G401 (cell line): ENCODE measurements around the gene TOMM40L. TPM values are rescaled to one million over a fixed set of nuclear protein-coding genes. Genes with fewer than 3 reads are reported as not detected.
"Not testable (repeated sequence)": the region's sequence is repeated elsewhere in the genome, so short reads cannot be mapped to it uniquely, and the experiment has no call there.

Experiments used
- DNase-seq: peaks from one replicate; pipeline ENCODE4 v3.0.0-alpha.2; 2015; ENCODE audit warnings: low spot score
- in situ Hi-C: cut with HindIII; loops from 2 replicates; pipeline ENCODE4 v1.10.0; 2016; ENCODE audit warnings: low sequenced_read_pairs, mixed read lengths
- total RNA-seq: library from RNA; depleted of rRNA; stranded (reverse); fragments of >200 nt; shearing (Covaris generic); gene quantifications from 2 replicates; pipeline ENCODE4 v1.2.3, GENCODE V29; 2014

The TOMM40L gene
- total RNA-seq, 1 experiment from 2014 or later, result 37.4 TPM

DNA sequence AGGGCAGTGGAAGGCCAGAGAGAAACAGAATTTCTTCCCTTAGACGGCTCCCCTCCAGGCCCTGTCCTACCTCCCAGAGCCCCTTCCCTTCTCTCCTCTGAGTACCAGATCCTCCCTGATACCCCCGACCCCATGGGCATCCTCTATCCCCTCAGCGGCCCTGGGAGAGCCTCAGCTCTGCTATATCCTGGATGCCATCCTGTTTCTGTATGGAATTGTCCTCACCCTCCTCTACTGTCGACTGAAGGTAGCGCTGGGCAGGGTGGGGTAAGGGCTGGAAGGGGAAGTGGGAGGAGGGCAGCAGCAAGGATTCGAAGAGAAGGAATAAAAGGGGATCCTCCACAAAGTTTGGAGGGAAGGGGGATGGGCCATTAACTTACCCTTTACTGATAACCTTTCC is 8.0 kb upstream of the TOMM40L start:
- DNase-seq, result no peak
- in situ Hi-C loops, result loop anchor here (25.0 kb wide), 1 partner anchor 169 kb away; no protein-coding TSS in a partner anchor

DNA sequence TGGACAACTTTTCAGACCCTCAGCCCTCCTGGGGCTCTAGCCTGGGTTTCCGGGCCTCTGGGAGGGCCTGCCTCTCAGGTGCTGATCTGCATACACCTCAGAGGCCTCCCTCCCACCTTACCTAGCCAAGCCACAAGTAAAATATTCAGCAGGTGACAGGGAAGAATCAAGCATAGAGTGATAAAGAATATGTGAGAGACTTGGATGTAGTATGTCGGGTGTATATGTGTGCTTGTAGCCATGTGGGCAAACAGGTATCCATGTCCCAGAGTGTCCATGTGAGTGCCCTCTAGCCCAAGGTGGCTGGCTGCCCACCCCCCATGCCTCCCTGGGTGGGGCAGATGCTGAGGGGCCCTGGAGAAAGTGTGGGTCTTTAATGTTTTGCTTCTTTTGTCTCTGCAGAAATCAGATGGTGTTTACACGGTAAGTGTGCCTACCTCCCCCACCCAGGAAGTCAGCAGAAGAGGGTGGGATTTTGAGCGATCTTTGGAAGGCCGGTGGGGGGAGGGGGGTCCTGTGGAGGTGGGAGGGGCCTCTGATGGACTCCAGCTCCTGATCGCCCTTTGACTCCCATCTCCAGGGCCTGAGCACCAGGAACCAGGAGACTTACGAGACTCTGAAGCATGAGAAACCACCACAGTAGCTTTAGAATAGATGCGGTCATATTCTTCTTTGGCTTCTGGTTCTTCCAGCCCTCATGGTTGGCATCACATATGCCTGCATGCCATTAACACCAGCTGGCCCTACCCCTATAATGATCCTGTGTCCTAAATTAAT is 7.4 kb upstream of the TOMM40L start:
- in situ Hi-C loops, result loop anchor here (25.0 kb wide), 1 partner anchor 169 kb away; no protein-coding TSS in a partner anchor
- DNase-seq, result no peak

GRCh38 chr1:161219078-161219892 is 6.6 kb upstream of the TOMM40L start:
- no peak for DNase-seq
- in situ Hi-C loops, result loop anchor here (25.0 kb wide), 1 partner anchor 168 kb away; no protein-coding TSS in a partner anchor

- DNase-seq, result no peak
- in situ Hi-C loops, result loop anchor here (25.0 kb wide), 1 partner anchor 167 kb away; no protein-coding TSS in a partner anchor
Observed at GRCh38 chr1:161220002-161220401, 5.9 kb upstream of the TOMM40L start.

DNA sequence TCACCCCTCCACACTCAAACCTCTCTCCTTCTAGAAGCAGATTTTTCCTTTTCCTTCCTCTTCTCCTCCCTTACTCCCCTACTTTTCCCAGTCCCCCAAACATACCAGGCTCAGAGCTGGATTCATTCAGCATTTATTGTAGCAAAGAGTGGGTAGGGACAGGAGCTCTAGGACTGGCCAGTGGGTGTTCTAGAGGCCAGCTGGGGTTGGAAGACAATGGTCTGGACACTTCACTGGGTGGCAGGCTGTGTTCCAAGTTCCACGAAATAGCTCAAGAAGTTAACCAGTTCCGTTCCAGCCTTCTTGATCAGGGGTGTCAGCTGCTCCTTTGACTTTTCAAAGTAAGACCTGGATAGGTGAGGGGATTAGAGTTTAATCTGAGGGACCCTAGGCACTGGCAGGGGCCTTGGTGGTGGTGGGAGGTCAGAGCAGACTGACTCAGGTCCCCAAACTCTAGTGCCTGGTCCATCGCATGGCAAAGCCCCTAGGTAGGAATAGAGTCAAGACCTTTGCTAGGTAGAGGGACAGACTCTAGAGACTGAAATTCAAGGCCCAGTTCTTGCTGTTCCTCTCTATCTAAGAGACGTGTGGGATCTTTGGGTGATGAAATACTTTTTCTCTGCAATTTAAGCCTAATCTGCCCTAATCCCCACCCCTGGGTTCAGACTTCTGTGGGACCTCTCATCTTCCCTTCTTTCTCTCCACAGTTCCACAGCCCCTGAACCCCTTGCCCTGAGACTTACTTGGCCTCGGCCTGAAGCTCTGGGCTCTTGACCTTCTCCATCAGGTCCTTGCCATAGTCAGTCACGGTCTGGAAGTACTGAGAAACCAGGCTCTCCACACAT is 3.5 kb upstream of the TOMM40L start:
- no peak for DNase-seq
- in situ Hi-C loops, result loop anchor here (25.0 kb wide), 1 partner anchor 165 kb away; no protein-coding TSS in a partner anchor

- in situ Hi-C loops, result loop anchor here (25.0 kb wide), 1 partner anchor 163 kb away; no protein-coding TSS in a partner anchor
- no peak for DNase-seq
Observed at GRCh38 chr1:161223805-161224694, 1.8 kb upstream of the TOMM40L start.

- DNase-seq, result not testable (repeated sequence)
- in situ Hi-C loops, result loop anchor here (25.0 kb wide), 1 partner anchor 163 kb away; no protein-coding TSS in a partner anchor
Observed at GRCh38 chr1:161224695-161225087, 1.2 kb upstream of the TOMM40L start.

GRCh38 chr1:161225178-161225533 is 704 bp upstream of the TOMM40L start:
- no peak for DNase-seq
- in situ Hi-C loops, result no loop called here

- in situ Hi-C loops, result no loop called here
- DNase-seq, result peak; percentile 21
Observed at GRCh38 chr1:161226320-161226711, 456 bp downstream of the TOMM40L start.

DNA sequence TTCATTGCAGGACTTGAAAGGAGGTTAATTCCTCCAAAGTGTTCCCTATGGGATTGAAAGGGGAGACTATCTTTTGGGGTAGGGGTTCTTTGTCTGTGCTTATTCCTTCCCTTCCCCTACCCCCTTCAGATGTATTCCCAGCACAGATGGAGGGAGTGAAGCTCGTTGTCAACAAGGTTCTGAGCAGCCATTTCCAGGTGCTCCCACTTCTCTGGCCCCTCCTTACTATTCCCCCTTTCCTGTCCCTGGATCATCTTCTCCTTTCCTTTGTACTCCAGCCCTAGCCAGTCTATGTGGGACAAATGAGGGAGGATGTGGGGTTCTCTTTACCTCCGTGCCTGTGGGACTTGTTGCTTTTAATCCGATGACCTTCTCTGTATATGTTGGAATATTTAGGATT is 899 bp downstream of the TOMM40L start:
- no peak for DNase-seq
- in situ Hi-C loops, result no loop called here

DNA sequence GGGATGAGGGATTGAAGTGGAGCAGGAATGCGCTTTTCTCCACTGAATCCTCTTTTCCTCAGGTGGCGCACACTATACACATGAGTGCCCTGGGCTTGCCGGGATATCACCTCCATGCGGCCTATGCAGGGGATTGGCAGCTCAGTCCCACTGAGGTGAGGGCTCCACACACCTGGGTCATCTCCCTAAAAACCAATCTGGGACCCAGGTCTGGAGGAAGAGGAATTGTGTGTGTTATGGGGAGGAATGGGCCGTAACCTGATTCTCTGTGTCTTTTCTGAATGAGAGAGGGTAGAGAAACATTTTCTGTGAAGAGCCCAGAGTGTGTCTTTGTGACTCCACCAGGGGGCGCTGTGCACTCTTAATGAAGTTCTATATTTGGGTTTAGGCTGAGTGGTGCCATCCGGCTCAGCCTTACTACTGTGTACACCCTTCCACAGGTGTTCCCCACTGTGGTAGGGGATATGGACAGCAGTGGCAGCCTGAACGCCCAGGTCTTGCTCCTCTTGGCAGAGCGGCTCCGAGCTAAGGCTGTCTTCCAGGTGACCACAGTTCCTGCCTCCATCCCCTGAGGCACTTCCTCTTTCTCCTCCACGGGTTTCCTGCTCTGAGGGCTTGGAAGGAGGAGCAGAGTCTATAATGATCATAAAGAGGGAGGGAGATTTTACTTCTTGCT is 1.5 kb downstream of the TOMM40L start:
- in situ Hi-C loops, result no loop called here
- peak; percentile 85 for DNase-seq

DNA sequence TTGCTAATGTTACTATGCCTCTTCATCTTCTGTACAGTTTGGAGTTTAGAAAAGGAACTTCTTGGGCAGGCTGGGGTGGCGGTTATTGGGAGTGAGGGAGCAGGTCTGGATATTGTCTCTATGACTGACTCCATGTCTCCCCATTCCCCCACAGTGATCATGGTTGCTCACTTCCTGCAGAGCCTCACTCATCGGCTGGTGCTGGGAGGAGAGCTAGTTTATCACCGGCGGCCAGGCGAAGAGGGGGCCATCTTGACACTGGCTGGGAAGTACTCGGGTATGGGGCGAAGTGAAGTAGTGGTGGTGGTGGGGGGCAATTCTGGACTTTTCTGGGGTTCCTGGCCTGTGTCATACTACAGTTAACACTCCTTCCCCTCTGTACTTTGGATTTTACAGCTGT is 2.2 kb downstream of the TOMM40L start:
- no peak for DNase-seq
- in situ Hi-C loops, result no loop called here

DNA sequence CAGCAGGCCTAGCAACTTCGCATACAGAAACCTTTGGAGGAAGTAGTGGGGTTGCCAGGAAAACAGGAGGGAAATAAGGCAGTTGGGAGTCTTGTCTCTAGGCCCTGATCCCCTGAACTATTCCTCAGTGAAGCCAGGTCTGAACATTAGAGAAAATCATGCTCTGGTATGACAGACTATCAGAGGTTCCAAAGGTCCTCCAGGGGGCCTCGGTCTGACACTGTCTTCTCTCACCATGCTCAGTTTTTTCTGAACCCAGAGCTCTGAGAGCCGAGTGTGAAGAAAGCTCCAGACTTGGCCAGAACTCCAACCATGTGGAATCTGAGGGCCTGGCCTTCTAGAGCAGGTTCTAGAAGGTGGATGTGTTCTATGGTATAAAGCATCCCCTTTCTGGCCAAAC is 4.0 kb downstream of the TOMM40L start:
- no peak for DNase-seq
- in situ Hi-C loops, result no loop called here

GRCh38 chr1:161230762-161231161 is 4.9 kb downstream of the TOMM40L start:
- in situ Hi-C loops, result no loop called here
- DNase-seq, result no peak

DNA sequence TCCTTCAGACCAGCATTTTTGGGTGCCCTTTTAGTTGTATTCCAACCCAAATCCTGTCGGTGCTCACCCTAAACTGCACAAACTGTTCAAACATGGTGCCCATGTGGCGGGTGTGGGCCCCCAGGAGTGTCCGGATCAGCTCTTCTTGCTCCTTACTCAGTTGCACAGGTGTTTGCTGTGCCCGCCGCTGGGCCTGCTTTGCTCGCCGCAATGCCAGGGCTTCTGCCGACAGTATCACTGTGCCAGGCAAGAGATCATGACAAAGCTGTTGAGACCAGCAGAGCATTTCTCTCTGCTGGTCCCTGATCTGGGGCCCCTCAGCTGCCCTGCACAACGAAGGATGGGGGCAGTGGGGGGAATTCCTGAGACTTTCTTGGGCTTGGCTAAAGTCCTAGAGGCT is 7.2 kb downstream of the TOMM40L start:
- DNase-seq, result no peak
- in situ Hi-C loops, result no loop called here

DNA sequence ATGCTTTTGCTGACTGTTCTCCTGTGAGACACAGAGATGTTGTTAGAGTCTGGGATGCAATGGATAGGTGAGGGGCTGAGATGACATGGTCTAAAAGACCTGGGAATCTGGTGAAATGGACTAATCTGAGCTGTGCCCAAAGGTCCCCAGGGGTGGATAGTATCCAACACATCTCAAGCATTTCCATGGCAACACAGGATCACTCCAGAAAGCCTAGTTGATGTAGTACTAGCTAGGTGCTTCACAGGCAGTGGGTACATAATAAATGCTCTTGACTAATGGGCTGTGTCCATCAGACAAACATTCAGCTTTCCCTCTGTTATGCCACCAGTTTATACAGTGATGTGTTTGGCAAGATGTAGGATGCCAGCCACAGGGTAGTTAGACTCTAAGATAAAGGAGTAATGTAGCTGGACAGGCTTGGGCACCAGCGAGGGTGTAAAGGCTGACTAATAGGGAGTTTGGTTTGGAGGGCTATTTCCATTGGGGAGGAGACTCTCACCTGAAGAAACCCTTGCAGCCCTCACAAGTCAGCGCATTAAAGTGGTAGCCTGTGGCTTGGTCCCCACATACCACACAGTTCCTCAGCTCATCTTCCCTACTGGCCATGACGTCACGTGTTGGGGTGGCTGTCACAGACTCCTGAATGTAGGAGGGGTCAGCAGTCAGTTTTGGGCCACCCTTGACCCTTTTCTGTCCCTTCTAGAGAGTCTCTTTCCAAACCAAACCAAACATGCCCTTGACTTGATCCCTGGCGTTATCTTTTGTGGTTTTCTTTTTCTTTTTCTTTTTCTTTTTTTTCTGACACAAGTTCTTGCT is 10.3 kb downstream of the TOMM40L start:
- in situ Hi-C loops, result no loop called here
- DNase-seq, result no peak

- in situ Hi-C loops, result no loop called here
- DNase-seq, result no peak
Observed at GRCh38 chr1:161238039-161238473, 12.2 kb downstream of the TOMM40L start, which contains the start of gene NR1I3. NR1I3 (minus strand) TSS chr1:161238203; CDS start chr1:161236565, 1,638 bp downstream.
